H9 (cell line): ENCODE measurements around the gene CHML. TPM values are rescaled to one million over a fixed set of nuclear protein-coding genes. Genes with fewer than 3 reads are reported as not detected.

Experiments used
- DNase-seq: peaks from one replicate; pipeline ENCODE4 v3.0.0-alpha.2; 2017
- H2AFZ ChIP-seq: one replicate; pipeline ENCODE4 v1.6.1; 2013; ENCODE audit warnings: mild to moderate bottlenecking, low read length, control low read depth, moderate library complexity
- H2AK5ac ChIP-seq: 2 replicates; pipeline ENCODE4 v1.6.1; 2013; ENCODE audit warnings: low read length, control low read depth, mixed read lengths; ENCODE audit not compliant: insufficient read length
- H2BK120ac ChIP-seq: one replicate; pipeline ENCODE4 v1.6.1; 2013; ENCODE audit warnings: low read depth, mild to moderate bottlenecking, low read length, control low read depth, inconsistent platforms; ENCODE audit not compliant: poor library complexity, severe bottlenecking
- H2BK12ac ChIP-seq: 2 replicates; pipeline ENCODE4 v1.6.1; 2013; ENCODE audit warnings: low read length, control low read depth, mixed read lengths, low read depth; ENCODE audit not compliant: insufficient read length
- H2BK15ac ChIP-seq: 2 replicates; pipeline ENCODE4 v1.6.1; 2013; ENCODE audit warnings: low read depth, low read length, control low read depth
- H2BK20ac ChIP-seq: one replicate; pipeline ENCODE4 v1.6.1; 2013; ENCODE audit warnings: low read depth, mild to moderate bottlenecking, low read length, control low read depth, inconsistent platforms; ENCODE audit not compliant: poor library complexity, severe bottlenecking
- H2BK5ac ChIP-seq: 2 replicates; pipeline ENCODE4 v1.6.1; 2013; ENCODE audit warnings: low read length, control low read depth, mixed read lengths; ENCODE audit not compliant: insufficient read length
- H3K14ac ChIP-seq: 2 replicates; pipeline ENCODE4 v1.6.1; 2013; ENCODE audit warnings: low read length, control low read depth; ENCODE audit not compliant: insufficient read depth
- H3K18ac ChIP-seq: 2 replicates; pipeline ENCODE4 v1.6.1; 2013; ENCODE audit warnings: low read depth, mild to moderate bottlenecking, mixed read lengths, low read length, control low read depth; ENCODE audit not compliant: insufficient read length
- H3K23ac ChIP-seq: 2 replicates; pipeline ENCODE4 v1.6.1; 2013; ENCODE audit warnings: low read length, control low read depth, mixed read lengths, low read depth; ENCODE audit not compliant: insufficient read length
- H3K23me2 ChIP-seq: 2 replicates; pipeline ENCODE4 v1.6.1; 2013; ENCODE audit warnings: low read depth, mild to moderate bottlenecking, mixed read lengths, low read length, control low read depth; ENCODE audit not compliant: insufficient read length, poor library complexity, severe bottlenecking
- H3K27ac ChIP-seq: 2 replicates; pipeline ENCODE4 v1.5.1; 2013; ENCODE audit warnings: low read length, control low read depth, mixed read lengths, low read depth; ENCODE audit not compliant: insufficient read length
- H3K27me3 ChIP-seq: 2 replicates; pipeline ENCODE4 v1.6.1; 2013; ENCODE audit warnings: low read length, control low read depth, inconsistent platforms; ENCODE audit not compliant: insufficient read depth
- H3K4ac ChIP-seq: 2 replicates; pipeline ENCODE4 v1.6.1; 2013; ENCODE audit warnings: low read depth, mild to moderate bottlenecking, control low read depth, inconsistent platforms, low read length, moderate library complexity
- H3K4me1 ChIP-seq: 2 replicates; pipeline ENCODE4 v1.6.1; 2013; ENCODE audit warnings: low read length, control low read depth, inconsistent platforms; ENCODE audit not compliant: insufficient read depth
- H3K4me2 ChIP-seq: 2 replicates; pipeline ENCODE4 v1.6.1; 2013; ENCODE audit warnings: low read length, control low read depth, mixed read lengths; ENCODE audit not compliant: insufficient read length, insufficient read depth
- H3K56ac ChIP-seq: 2 replicates; pipeline ENCODE4 v1.6.1; 2013; ENCODE audit warnings: low read depth, mild to moderate bottlenecking, mixed read lengths, low read length, control low read depth; ENCODE audit not compliant: insufficient read length
- H3K79me1 ChIP-seq: 2 replicates; pipeline ENCODE4 v1.6.1; 2013; ENCODE audit warnings: low read depth, mild to moderate bottlenecking, moderate library complexity, low read length, control low read depth, inconsistent platforms; ENCODE audit not compliant: insufficient read depth, poor library complexity, severe bottlenecking
- H3K79me2 ChIP-seq: 2 replicates; pipeline ENCODE4 v1.6.1; 2013; ENCODE audit warnings: low read length, control low read depth, inconsistent platforms; ENCODE audit not compliant: insufficient read depth
- H3K9ac ChIP-seq: 2 replicates; pipeline ENCODE4 v1.6.1; 2013; ENCODE audit warnings: low read length, control low read depth, mixed read lengths; ENCODE audit not compliant: insufficient read length; ENCODE audit errors: extremely low read depth
- H3K9me3 ChIP-seq: one replicate; pipeline ENCODE4 v1.6.1; 2013; ENCODE audit warnings: low read depth, low read length, inconsistent platforms; ENCODE audit not compliant: control insufficient read depth
- H3T11ph ChIP-seq: one replicate; pipeline ENCODE4 v1.6.1; 2013; ENCODE audit warnings: mild to moderate bottlenecking, low read length, control low read depth, inconsistent platforms
- H4K20me1 ChIP-seq: one replicate; pipeline ENCODE4 v1.6.1; 2013; ENCODE audit not compliant: control insufficient read depth, insufficient read length, insufficient read depth
- H4K5ac ChIP-seq: 2 replicates; pipeline ENCODE4 v1.6.1; 2013; ENCODE audit warnings: low read depth, mild to moderate bottlenecking, mixed read lengths, low read length, control low read depth; ENCODE audit not compliant: insufficient read length
- H4K8ac ChIP-seq: replicated peaks from 2 replicates; pipeline ENCODE4 v1.6.1; 2013; ENCODE audit warnings: low read length, control low read depth, mixed read lengths, low read depth; ENCODE audit not compliant: insufficient read length
- H4K91ac ChIP-seq: 2 replicates; pipeline ENCODE4 v1.6.1; 2013; ENCODE audit warnings: low read depth, mild to moderate bottlenecking, moderate library complexity, mixed read lengths, low read length, control low read depth; ENCODE audit not compliant: insufficient read length
- H3K27ac Mint-ChIP-seq, 3 experiments: 2 replicates in 2 of 3; 3 replicates in 1 of 3; pipeline ENCODE4 v1.8.0; 2020 to 2021; ENCODE audit warnings: mixed read lengths in 3 of 3, mild to moderate bottlenecking in 1 of 3, moderate library complexity in 1 of 3
- H3K27me3 Mint-ChIP-seq: 2 replicates; pipeline ENCODE4 v1.8.0; 2021; ENCODE audit warnings: low read depth, mild to moderate bottlenecking, moderate library complexity, mixed read lengths
- H3K36me3 Mint-ChIP-seq, 3 experiments: 2 replicates in 2 of 3; 3 replicates in 1 of 3; pipeline ENCODE4 v1.8.0; 2020 to 2021; ENCODE audit warnings: low read depth in 3 of 3, mixed read lengths in 3 of 3; ENCODE audit not compliant: insufficient read depth in 1 of 3
- H3K4me1 Mint-ChIP-seq, 2 experiments: 2 replicates each; pipeline ENCODE4 v1.8.0; 2020; ENCODE audit warnings: mixed read lengths in 2 of 2
- H3K4me3 Mint-ChIP-seq, 2 experiments: 2 replicates in 1 of 2; 3 replicates in 1 of 2; pipeline ENCODE4 v1.8.0; 2020 to 2021; ENCODE audit warnings: mild to moderate bottlenecking in 2 of 2, mixed read lengths in 2 of 2, moderate library complexity in 1 of 2
- H3K9me3 Mint-ChIP-seq, 2 experiments: 2 replicates in 1 of 2; 3 replicates in 1 of 2; pipeline ENCODE4 v1.8.0; 2020; ENCODE audit warnings: mild to moderate bottlenecking in 2 of 2, mixed read lengths in 2 of 2, moderate library complexity in 1 of 2
- CTCF ChIP-seq: fragments of 200-600 bp; sonication (generic); conservative IDR thresholded peaks from 3 replicates; pipeline ENCODE4 v1.8.0; 2021; ENCODE audit warnings: antibody characterized with exemption, mild to moderate bottlenecking
- WGBS: extraction: QIAGEN DNeasy Blood & Tissue Kit; methylation state at CpG from one replicate; pipeline ENCODE4 v1.1.7; 2013; ENCODE audit warnings: missing lambda C conversion rate, low lambda C conversion rate, mixed read lengths; ENCODE audit not compliant: insufficient read length; ENCODE audit errors: extremely low coverage; 5-methylcytosine and 5-hydroxymethylcytosine counted together
- total RNA-seq: library from RNA; stranded (reverse); gene quantifications from 2 replicates; pipeline ENCODE4 v1.2.1, GENCODE V29; 2021

Gene CHML
- total RNA-seq, 1 experiment from 2014 or later, result 45.7 TPM

- Histone ChIP-seq H3K14ac (no peak overlapping the region), H3K56ac (no peak overlapping the region), H2AK5ac (no peak overlapping the region), H2BK12ac (no peak overlapping the region), H4K20me1 (no peaks in the 10 kb centered on the region), H3K23me2 (peaks cover 3% of the 10 kb centered on the region), H3K18ac (no peak overlapping the region), H2BK15ac (no peak overlapping the region), H2BK20ac (no peak overlapping the region), H2BK120ac (no peak overlapping the region), H4K91ac (no peak overlapping the region), H3K79me2 (peaks cover 15% of the 10 kb centered on the region; the same call in 1 of the 2 replicates), H3K27me3 (no peaks in the 10 kb centered on the region), H2BK5ac (no peak overlapping the region), H4K5ac (no peak overlapping the region), H3K27ac (no peak overlapping the region), H3K79me1 (no peaks in the 10 kb centered on the region), H4K8ac (no peak overlapping the region), H3K23ac (no peak overlapping the region), H3K9ac (no peak overlapping the region), H3T11ph (no peak overlapping the region), H3K4ac (no peak overlapping the region), H2AFZ (no peak overlapping the region), H3K4me2 (no peak overlapping the region), H3K9me3 (no peaks in the 10 kb centered on the region), H3K4me1 (0 out of 2 replicates have a peak, but pooled peaks cover 6% of the 10 kb centered on the region)
- H3K4me1 Mint-ChIP-seq, result peaks cover 21% of the 10 kb centered on the region in 2 experiments
- H3K4me3 Mint-ChIP-seq, result no peak overlapping the region; a peak in 1 of 5 replicates
- DNase-seq, result no peak
- H3K9me3 Mint-ChIP-seq, result peaks cover 13 to 17% of the 10 kb centered on the region in 2 experiments
- no CpG with 5 or more reads among the region's 12 CpGs for WGBS
- peaks cover 3 to 18% (median 16%) of the 10 kb centered on the region in 3 experiments for H3K36me3 Mint-ChIP-seq
- no peak for TF ChIP-seq CTCF
- no peak overlapping the region for H3K27ac Mint-ChIP-seq
- peaks cover 16% of the 10 kb centered on the region for H3K27me3 Mint-ChIP-seq
Observed at GRCh38 chr1:241641773-241642592, 1.8 kb upstream of the CHML start.
